ENCODE measurements around the gene DLST.

The DLST gene

DNA sequence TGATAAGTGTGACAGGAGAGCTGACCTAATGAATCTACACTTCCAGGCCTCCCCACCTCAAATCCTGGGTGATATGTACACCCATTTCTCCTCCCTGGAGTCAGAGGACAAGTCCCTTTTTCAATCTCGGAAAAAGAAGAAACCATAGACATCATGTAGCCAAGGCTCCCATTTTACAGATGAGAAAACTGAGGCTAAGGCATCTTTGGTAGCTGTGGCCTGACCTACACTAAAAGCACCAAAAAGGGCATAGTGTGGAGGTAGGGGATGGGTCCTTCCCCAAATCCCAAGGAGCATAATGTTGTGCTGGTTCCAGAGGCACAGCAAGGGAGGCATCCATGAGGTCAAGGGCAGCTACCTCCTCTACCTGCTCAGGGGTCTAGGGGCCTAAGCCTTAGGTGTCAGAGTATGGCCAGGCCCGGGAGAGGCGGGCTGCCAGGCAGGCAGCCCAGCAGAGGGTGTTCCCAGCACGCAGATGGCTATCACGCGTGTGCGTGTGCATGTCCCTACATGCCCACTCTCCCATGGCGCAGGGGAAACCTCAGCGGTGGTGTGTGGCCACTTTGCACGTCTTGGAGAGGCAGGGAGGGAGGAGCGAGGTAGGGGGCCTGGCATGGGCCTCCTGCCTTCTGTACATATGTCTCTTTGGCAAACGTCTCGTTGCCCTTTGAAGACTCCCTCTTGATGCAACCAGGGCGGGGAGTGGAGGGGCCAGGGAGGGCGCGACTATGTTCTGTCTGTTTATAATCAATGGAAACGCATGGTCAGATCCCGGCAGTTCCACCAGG, 71.2 kb downstream of the DLST start:
- DNase-seq (ENCODE audit: extremely low read depth in 1 of 2, low read depth in 1 of 2): no peak
